Esophagus squamous epithelium (tissue), 5 donors: Measurements from ENCODE around the gene BANP. TPM values are rescaled to one million over a fixed set of nuclear protein-coding genes. Genes with fewer than 3 reads are reported as not detected.
"Not testable (repeated sequence)": the region's sequence is repeated elsewhere in the genome, so short reads cannot be mapped to it uniquely, and the experiment has no call there.

Experiments
- DNase-seq: peaks from one replicate; lab custom pipeline; 2025; lab: John Stamatoyannopoulos, UW
- H3K27ac ChIP-seq, 4 donors: fragments of 200-600 bp; sonication (generic); one replicate each; pipeline ENCODE4 v1.5.1; 2016 to 2019; ENCODE audit warnings: mild to moderate bottlenecking in 1 of 4
- H3K27me3 ChIP-seq, 4 donors: fragments of 200-600 bp; sonication (generic); 1 replicate in 3 of 4; 2 replicates in 1 of 4; pipeline versions ENCODE4 v1.5.1 to v1.6.0; 2017 to 2021; ENCODE audit warnings: antibody characterized with exemption in 1 of 4
- H3K36me3 ChIP-seq, 3 donors: fragments of 200-600 bp; sonication (generic); one replicate each; pipeline ENCODE4 v1.5.1; 2016 to 2019
- H3K4me1 ChIP-seq, 3 donors: fragments of 200-600 bp; sonication (generic); one replicate each; pipeline ENCODE4 v1.5.1; 2017 to 2019
- H3K4me3 ChIP-seq, 4 donors: fragments of 200-600 bp; sonication (generic); 1 replicate in 3 of 4; 2 replicates in 1 of 4; pipeline ENCODE4 v1.5.1; 2016 to 2019; ENCODE audit warnings: mild to moderate bottlenecking in 2 of 4, moderate library complexity in 1 of 4
- H3K9me3 ChIP-seq, 3 donors: fragments of 200-600 bp; sonication (generic); one replicate each; pipeline ENCODE4 v1.5.1; 2016 to 2019
- CTCF ChIP-seq, 6 experiments: fragments of 450-650 bp in 4 of 6; fragments of 200-600 bp in 2 of 6; sonication (generic) in 2 of 6; IDR thresholded peaks; one replicate each; pipeline ENCODE4 v1.5.1; 2016 to 2019; ENCODE audit warnings: antibody characterized with exemption in 6 of 6, mild to moderate bottlenecking in 4 of 6, moderate library complexity in 4 of 6
- POLR2A ChIP-seq, 4 donors: fragments of 450-650 bp; IDR thresholded peaks; one replicate each; pipeline ENCODE4 v1.6.1; 2017; ENCODE audit warnings: antibody characterized with exemption in 4 of 4, mild to moderate bottlenecking in 4 of 4, moderate library complexity in 3 of 4
- WGBS, 2 donors: methylation state at CpG; one replicate each; pipeline ENCODE4 v1.1.5; 2018; 5-methylcytosine and 5-hydroxymethylcytosine counted together
- intact Hi-C: fragments of 100-400 bp; cut with DNase I; formaldehyde crosslinking; loops from one replicate; pipeline ENCODE4 v1.15.0; 2022
- small RNA-seq, 4 donors: library from RNA; depleted of rRNA; stranded (forward); fragments of <200 nt; gene quantifications; one replicate each; pipeline ENCODE3, GENCODE V24; 2016
- total RNA-seq, 4 donors: library from RNA; depleted of rRNA; stranded (reverse); fragments of >200 nt; gene quantifications; one replicate each; pipeline ENCODE4 v1.1.0, GENCODE V29; 2016
- donor health status: DM: yes; HTN: yes; CAD: no.

The BANP gene
- total RNA-seq, 4 donors from 2014 or later: 13.8 to 19.9 (median 14.1) TPM

GRCh38 chr16:88120812-88121211 lies 169.6 kb downstream of the BANP start:
- H3K36me3 ChIP-seq: no peaks in the 10 kb centered on the region
- no peak for TF ChIP-seq POLR2A (IDR thresholded peaks at IDR 0.05)
- no peak for TF ChIP-seq CTCF (IDR thresholded peaks at IDR 0.05)
- H3K4me1 ChIP-seq: peaks cover 0 to 10% (median 3%) of the 10 kb centered on the region in 3 donors
- no peak for DNase-seq
- H3K4me3 ChIP-seq: no peak overlapping the region
- peaks cover 0 to 49% (median 0%) of the 10 kb centered on the region in 4 donors for H3K27me3 ChIP-seq
- H3K9me3 ChIP-seq: no peaks in the 10 kb centered on the region
- 76% methylated on average over 10 of the region's 18 CpGs; no CpG with 5 or more reads in 1 of the 2 donors for WGBS, 2 donors
- intact Hi-C loops: no loop called here
- H3K27ac ChIP-seq: no peak overlapping the region

- H3K27ac ChIP-seq, DNase-seq, H3K36me3 ChIP-seq, H3K4me3 ChIP-seq, H3K9me3 ChIP-seq, intact Hi-C loops: not testable (repeated sequence)
- Histone ChIP-seq H3K27me3 (peaks cover 0 to 43% (median 0%) of the 10 kb centered on the region in 4 donors), H3K4me1 (peaks cover 0 to 10% (median 3%) of the 10 kb centered on the region in 3 donors)
- WGBS, 2 donors: 84 to 91% methylated on average over 11 of the region's 11 CpGs
Observed at GRCh38 chr16:88121391-88121790, 170.2 kb downstream of the BANP start.

GRCh38 chr16:88121886-88122580 lies 170.8 kb downstream of the BANP start:
- Histone ChIP-seq H3K27me3 (peaks cover 0 to 38% (median 0%) of the 10 kb centered on the region in 4 donors), H3K4me3 (no peak overlapping the region), H3K36me3 (no peaks in the 10 kb centered on the region), H3K9me3 (no peaks in the 10 kb centered on the region), H3K4me1 (peaks cover 0 to 10% (median 3%) of the 10 kb centered on the region in 3 donors), H3K27ac (no peak overlapping the region)
- intact Hi-C loops: no loop called here
- TF ChIP-seq CTCF (IDR thresholded peaks at IDR 0.05) (no peak), POLR2A (IDR thresholded peaks at IDR 0.05) (no peak)
- WGBS, 2 donors: 91% methylated on average over 37 to 42 of the region's 42 CpGs
- DNase-seq: no peak

Small RNA genes within 50 kb of the gene (small RNA-seq; reads per million reads assigned to genes)
- 0 reads per million in 4 donors for gene AC127455.1

Other genes starting within 250 kb of the BANP start
- 10 to 100 TPM; 16.2 to 29.4 (median 21.5) TPM for gene KLHDC4, start 185.4 kb upstream of the BANP start, total RNA-seq
- gene SLC7A5, start 81.9 kb upstream of the BANP start, total RNA-seq: 100 to 1,000 TPM in 3 of 4 donors, 10 to 100 TPM in 1; 75.3 to 179 (median 145) TPM
- not detected for gene CA5A, start 14.9 kb upstream of the BANP start, total RNA-seq